HG02884 (cell line): Measurements from ENCODE around the gene KIF17.

ENCODE experiments used
- ATAC-seq: cut with Tn5 transposase; IDR thresholded peaks from one replicate; pipeline ENCODE4 v1.9.1; 2021; ENCODE audit warnings: mild to moderate bottlenecking, moderate library complexity; ENCODE audit not compliant: unreplicated experiment

Gene KIF17

DNA sequence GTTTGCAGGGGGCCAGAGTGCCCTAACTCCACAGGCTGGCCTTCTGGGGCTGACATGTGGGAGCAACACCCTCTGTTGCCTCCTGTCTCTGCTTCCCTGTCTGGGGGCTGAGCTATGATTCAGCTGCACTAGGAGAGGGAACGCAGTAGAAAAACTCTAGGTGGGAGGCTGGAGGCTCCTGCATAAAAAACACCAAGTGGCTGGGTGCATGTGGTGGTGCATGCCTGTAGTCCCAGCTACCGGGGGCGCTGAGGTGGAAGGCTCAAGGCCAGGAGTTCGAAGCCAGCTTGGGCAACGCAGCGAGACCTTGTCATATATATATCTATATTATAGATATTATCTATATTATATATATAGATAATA is 5.6 kb downstream of the KIF17 start:
- no peak for ATAC-seq

DNA sequence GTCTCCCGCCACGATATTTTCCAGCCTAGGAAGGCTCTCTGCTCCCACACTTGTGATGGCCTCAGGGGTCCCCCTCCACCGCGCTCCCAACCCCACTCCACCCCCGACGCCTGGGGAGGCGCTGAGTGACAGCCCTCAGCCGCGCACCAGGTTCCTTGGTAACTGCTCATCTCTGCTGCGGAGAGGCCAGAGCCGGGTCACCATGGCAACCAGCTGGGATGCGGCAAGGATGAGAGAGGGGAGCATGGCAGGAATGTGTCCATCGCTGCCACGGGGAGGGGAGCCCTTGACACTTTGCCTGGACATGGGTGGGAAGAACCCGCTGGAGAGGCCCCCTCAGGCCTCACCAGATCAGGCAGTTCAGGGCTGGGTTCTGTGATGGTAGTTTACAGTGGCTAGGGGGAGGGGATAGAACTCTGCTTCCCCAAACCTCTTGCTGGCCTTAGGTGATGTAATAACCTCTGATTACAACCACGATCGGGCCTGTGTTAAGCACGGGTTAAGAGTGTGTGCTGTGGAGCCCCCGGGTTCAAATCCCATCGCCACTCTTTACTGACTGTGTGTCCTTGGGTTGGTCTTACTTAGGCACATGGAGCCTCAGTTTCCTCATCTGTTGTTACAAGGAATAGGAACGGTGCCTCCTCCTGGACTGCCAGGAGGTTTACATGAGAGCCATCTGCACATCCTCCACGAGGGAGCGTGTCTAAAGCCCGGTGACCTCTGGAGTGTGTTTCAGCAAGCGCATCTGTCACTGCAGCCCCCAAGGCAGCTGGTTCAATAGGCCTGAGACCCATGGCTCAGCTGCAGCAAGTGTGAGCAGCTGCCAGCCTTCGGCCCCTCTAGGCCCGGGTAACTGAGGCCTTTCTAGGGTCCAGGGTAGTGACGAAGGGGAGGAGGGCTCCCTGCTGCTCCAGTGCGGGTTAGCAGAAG is 6.3 kb downstream of the KIF17 start:
- no peak for ATAC-seq

DNA sequence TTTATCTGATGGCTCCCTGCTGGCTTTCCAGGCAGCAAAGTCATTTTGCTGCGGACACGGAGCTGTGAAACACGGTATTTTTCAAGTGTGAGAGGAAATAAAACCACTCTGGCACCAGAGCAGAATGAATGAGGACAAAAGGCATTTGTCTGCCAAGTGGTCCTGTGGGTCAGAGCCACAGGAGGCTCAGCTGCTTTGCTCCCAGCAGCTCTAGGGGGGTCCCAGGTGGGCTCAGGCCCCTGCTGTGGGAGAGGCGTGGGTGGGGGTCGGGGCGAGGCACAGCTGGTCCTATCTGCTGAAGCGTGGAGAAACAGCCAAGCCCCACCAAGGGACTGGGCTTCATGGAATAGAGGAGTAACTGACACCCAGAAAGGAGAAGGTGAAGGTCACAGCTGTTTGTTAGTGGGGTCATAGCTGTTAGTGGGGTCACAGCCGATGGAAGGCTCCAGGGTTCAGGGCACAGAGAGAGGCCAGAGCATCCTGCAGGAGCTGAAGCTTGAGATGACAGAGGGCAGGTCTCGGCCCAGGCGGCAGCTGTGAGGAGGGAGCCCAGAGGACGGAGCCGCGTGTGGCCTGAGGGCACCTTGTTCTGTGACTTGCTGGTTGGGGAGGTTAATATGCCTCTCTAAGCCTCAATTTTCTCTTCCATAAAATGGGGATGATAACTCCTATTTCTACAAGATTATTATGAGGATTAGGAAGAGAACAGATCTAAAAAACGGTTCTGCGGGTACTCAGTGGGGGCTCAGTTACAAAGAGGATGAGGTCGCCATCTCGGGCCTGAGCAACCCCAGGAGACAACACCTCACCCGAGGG is 7.1 kb downstream of the KIF17 start:
- no peak for ATAC-seq

DNA sequence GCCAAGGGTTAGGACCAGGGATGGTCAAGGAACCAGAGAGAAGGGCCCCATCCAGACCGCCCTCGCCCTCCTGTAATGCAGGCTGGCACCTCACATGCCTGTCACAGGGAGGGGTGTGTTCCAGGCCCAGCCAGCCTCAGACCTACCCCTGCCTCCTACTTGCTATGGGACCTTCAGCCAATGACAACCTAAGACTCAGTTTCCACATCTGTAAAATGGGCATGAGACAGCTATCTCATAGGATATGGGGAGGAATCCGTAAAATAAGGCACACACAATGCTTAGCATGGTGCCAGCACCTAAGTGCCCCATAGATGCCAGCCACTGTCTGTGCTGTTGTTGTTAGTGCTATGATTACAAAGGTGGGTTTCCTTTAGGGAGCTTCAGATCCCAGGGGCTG is 7.9 kb downstream of the KIF17 start:
- no peak for ATAC-seq

DNA sequence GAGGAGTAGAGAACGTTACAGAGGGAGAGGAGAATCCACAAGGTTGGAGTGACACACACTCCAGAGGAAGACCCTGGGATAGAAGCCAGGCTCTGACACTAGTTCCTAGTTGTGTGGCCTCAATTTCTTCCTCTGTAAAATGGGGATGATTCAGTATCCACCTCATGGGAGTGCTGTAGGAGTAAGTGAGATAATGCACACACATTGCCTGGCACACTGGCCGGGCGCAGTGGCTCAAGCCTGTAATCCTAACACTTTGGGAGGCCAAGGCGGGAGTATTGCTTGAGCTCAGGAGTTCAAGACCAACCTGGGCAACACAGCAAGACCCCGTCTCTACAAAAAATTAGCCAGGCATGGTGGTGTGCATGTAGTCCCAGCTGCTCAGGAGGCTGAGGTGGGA is 8.9 kb downstream of the KIF17 start:
- no peak for ATAC-seq

DNA sequence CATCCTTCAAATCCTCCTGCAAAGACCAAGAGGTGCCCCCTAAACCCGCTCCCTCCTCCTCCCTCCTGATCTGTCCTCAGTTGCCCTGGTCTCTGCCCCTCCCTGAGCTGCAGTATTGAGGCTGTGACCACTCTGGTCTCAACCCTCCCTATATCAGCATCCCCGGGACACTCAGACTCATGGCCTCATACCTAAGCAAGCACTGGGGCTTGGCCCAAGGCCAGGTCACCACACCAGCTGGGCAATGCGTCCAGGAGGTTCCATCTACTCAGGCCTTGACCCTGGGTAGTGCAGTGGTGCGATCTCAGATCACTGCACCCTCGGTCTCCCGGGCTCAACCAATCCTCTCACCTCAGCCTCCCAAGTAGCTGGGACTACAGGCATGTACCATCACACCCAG is 9.8 kb downstream of the KIF17 start:
- ATAC-seq: no peak

DNA sequence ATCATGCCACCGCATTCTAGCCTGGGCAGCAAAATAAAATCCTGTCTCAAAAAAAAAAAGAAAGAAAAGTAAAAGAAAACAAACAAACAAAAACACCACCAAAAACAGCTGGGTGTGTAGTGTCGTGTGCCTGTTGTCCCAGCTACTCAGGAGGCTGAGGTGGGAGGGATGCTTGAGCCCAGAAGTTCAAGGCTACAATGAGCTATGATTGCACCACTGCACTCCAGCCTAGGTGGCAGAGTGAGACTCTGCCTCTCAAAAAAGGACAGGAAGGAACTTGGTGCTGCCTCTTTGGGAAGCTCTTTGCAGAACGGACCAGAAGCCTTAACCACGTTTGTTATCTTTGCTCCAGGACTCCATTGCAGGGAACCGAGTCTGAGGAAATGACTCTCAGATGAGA is 11.0 kb downstream of the KIF17 start:
- no peak for ATAC-seq

DNA sequence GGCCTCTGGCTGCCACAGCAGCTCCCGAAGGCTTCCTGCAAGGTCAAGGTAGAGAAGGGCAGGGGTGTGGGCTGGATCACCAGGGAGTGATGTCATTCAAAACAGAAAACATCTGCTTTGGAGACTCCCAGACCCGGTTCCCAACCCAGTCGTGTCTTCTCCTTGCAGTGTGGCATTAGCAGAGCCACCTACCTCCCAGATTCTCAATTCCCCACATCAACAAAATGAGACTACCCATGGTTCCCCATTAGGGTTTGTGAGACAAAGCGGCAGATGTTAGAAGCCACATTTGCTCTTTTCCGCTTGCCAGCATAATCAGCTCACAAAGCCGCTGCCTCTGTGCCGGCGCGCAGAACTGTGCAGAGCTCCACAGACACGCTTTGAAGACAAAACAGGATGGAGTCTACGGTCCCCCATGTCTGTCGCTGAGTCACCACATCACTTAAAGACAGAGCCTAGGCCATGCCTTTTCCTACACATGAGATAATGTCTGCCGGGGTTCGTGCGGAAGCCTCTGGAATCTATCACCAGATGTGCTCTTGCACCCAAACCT is 12.5 kb downstream of the KIF17 start:
- no peak for ATAC-seq

DNA sequence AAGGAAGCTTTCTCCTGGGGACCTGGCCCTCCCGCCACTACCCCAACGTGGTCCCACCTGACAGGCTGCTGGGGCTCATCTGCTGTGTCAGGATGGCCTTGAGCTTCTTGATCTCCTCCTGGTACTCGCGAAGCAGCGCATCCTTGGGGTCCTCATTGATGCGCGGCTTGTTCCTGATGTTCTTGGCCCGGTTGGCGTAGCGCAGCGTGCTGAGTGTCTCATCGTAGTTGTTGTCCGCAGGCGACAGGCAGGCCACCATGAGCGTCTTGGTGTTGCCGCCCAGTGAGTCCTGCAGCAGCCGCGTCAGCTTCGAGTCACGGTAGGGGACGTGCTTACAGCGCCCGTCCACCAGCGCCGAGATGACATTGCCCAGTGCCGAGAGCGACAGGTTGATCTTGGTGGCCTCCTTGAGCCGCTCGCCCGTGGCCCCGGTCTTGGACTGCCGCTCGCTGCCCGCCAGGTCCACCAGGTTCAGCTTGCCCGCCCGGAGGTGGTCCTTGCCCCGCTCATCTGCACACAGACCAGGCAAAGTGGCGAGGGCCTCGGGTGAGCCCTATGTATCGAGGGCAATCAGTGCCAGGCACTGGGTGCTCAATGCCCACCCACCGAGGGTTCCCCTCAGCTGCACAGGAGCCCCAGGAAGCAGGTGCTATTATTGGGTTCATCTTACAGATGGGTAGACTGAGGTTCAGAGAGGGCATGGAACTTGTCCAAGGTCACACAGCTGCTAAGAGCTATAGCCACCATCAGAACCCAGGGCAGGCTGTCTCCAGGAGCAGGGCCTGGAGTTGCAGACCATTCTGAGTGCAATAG is 13.2 kb downstream of the KIF17 start:
- ATAC-seq: no peak

DNA sequence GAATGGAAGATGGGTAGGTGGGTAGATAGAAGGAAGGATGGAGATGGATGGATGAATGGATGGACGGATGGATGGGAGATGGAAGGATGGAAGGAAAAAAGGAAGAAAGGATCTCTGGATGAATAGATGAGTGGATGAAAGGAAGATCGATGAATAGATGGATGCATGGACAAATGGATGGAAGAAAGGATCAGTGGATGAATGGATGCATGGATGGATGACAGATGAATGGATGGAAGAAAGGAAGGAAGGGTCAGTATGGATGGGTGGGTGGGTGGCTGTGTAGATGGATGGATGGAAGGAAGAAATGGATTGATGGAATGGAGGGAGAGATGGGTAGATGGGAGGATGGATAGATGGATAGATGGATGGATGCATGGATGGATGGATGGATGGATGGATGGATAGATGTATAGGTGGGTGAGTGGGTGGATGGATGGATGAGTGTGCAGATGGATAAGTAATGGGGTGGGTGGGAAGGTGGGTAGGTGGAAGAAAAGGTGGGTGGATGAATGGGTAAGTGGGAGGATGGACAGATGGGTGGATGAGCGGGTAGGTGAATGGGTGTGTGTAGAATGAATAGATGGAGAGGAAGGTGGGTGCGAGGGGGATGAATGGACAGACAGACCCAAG is 14.6 kb downstream of the KIF17 start:
- no peak for ATAC-seq

DNA sequence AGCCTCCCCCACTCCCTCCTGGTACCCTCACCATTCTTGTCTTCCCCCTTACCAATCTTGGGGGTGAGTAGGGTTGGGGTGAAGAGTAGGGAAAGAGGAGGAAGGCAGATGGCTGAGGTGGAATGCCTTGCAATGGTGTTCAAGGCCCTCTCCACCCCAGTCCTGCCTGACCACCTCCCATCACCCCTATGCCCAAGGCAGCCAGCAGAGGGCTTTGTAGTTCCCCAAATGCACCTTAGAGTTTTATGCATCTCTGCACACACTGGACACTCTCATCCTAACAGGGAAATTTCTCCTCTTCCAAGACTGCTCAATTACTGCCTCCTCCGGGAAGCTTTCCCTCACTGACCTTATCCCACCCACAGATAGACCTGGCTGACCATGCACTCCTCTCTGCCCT is 15.4 kb downstream of the KIF17 start:
- ATAC-seq: no peak

DNA sequence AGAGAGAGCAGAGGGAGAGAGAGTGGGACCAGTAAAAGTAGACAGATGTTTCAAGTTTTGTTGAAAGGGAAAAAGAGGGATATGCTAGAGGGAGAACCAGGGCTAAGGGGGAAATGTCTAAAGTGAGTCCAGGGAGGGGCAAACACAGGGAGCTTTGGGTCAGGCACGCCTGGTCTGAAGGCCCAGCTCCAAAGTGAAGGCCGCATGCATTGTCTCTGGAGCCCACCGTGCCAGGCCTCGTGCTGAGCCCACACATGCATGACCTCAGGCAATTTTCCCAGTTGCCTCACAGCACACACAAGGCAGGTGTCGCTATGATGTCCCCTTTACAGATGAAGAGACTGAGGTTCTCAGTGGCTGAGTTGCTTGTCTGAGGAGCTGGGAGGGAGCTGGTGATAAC is 16.0 kb downstream of the KIF17 start:
- no peak for ATAC-seq

DNA sequence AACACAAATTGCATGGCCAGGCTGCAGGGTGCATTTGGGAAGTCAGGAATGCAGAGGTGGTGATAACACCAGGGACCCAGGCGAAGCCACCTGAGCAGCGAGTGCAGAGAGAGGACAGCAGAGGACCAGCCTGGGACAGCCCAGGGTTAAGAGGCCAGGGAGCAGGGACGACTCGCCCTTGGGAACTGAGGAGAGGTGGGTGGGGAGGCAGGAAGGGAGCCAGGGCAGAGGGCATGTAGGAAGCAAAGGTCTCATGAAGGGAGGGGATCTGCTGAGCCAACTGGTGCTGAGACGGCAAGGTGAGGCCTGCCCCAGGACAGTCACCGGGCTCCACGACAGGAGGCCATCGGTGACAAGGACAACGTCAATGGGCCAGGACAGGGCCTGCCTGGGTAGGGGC is 16.4 kb downstream of the KIF17 start:
- ATAC-seq: no peak

DNA sequence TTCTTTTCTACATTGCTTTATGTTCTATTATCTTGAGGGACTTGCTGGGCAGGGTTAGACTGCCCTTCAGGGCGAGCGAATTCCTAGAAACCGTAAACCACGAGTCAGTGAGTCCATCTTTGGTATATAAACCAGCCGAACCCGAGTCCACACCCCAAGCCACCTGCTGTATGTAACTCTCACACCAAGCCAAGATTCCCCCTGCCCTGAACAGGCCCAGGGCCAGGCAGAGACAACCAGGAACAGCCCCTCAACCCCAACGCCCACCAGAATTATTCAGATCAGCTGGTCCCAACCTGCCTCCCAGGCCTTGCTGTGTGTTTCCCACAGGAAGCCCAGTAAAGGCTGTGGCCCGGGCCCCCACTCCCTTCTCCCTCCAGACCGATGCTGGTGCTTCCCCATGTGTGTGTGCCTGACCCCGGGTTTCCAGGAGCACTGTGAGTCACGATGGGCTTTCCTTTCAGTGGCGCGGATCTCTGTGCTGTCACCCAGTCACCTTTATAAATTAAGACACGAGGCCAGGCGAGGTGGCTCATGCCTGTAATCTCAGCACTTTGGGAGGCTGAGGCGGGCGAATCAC is 17.1 kb downstream of the KIF17 start:
- no peak for ATAC-seq

DNA sequence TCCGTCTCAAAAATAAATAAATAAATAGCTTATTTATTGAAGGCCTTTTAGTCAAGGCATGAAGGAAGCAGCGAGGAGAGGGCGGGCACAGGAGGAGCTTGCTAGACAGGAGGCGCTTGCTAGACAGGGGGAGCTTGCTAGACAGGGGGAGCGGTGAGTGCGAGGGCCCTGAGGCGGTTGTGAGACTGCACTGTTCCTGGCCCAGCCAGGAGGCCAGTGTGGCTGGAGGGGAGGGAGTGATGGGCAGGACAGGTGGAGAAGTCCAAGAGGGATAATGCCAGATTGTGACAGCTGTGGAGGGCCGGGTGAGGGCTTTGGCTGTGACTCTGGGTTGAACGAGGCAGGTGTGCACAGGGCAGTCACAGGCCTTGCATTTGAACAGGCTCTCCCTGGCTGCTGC is 18.2 kb downstream of the KIF17 start:
- no peak for ATAC-seq

DNA sequence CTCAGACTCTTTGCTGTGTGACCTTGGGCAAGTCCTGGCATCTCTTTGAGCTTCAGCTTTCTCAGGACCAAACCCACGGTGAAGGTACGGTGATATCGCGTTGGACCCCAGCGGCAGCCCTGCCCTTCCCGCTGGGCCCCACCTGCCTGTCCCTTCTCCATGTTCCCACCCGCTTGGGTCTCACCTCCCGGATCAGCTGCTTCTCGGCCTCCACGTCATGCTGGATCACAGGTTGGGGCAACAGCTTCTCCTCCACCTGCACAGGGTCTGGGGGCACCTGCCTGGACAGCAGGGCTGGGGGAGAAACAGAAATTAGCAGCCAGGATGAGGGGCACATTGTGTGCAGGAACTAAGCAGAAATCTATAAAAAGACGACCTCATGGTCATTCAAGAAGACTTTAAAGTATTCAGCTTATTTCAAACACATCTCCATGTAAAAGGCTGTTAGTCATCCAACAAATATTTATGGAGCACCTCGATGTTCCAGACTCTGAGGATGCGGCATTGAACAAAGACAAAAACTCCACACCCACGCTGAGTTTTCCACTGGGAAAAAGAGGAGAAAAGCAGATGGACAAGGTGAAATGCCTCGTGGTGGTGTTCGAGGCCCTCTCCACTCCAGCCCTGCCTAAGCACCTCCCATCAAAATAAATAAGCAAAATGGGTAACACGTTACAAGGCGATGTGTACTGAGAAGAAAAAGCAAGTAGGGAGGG is 19.5 kb downstream of the KIF17 start:
- no peak for ATAC-seq

DNA sequence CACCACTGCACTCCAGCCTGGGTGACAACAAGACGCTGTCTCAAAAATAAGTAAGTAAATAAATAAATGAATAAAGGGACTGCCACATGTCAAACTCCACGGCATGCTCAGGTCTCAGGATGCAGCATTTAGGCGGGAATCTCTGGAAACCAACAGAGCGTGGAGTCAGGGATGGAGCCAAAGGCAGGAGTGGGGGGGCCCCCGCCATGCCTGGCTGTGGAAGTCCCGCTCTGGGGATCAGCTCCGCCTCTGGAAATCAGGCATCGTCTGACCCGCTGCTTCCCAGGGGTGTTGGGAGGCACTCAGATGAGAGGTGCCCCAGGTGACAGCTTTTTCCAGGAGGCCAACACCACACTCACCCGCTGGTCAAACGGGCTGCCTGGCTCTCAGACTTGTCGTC is 20.2 kb downstream of the KIF17 start:
- ATAC-seq: no peak

DNA sequence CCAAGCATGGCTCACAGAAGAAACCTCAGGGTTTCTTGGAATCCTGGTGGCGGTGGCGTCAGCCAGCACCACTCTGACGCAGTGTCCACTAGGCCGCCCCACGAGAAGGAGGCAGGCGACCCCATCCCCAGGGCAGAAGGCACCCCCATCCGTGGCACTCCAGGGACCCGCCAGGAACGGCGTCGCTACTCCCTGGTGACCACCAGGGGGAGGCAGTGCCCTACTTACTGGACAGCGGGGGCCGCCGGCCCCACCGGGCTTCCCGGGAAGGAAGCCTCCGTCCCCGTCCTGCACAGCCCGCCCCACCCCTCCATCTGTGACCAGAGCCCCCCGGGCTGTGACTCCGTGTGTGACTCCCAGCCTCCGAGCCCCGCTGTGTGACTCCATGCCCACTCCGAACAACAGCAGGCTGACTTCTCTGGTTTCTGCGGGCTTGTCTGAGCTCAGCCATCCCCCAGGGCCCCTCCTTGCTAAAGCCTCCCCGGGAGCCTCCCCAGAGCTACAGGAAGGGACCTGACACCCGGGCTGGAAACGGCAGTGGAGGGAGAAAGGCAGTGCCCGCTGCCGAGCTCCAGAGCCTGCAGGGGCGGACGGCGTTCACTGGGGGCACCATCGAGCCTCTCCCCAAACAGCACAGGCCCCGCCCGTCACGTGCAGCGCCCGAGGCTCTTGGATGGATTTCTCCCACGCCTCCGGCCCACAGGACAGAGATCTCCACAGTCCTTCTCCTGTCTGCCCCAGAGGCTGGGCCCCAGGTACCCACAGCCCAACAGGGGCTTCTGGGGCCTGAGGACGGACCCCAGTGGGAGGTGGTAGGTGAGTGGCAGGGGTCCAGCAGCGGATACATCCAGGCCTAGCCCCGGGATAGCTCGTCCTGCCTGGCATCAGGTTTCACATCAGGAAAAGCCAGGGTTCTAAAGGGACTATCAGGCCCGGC is 21.1 kb downstream of the KIF17 start:
- no peak for ATAC-seq

DNA sequence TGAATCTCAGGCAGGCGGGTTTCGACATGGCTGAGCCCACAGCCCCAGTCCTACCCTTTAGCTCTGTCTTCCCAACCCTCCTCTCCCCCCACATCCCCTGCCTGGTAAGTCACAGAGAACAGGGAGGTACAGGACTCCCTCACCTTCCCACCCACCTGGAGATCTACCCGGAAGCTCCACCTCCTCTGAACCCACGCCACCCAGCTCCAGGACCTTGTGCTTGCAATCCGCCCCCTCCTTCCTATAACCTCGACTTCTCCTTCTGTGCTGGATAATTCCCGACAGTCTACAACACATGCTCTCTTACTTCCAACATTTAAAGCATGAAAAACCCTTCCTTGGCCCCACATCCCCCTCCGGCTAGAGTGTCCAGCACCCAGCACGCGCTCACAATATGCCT is 22.3 kb downstream of the KIF17 start:
- no peak for ATAC-seq
